Stimulated activated CD4-positive, alpha-beta T cell treated with anti-CD3 and anti-CD28 coated beads, TNF-alpha, amount 100 ng/mL, for 48 hours (primary cell): ENCODE results near the gene GPHB5.
"Not testable (repeated sequence)": the region's sequence is repeated elsewhere in the genome, so short reads cannot be mapped to it uniquely, and the experiment has no call there.

Experiments used
- DNase-seq, 3 donors: peaks; one replicate each; pipeline ENCODE4 v3.0.0-alpha.2; 2020; ENCODE audit warnings: low read depth in 3 of 3

Gene GPHB5

GRCh38 chr14:63295231-63295685 is 23.5 kb downstream of the GPHB5 start:
- DNase-seq: no peak

GRCh38 chr14:63292805-63293204 is 25.9 kb downstream of the GPHB5 start:
- no peak for DNase-seq

- no peak for DNase-seq
Observed at GRCh38 chr14:63290741-63291430, 27.8 kb downstream of the GPHB5 start.

- DNase-seq: no peak
Observed at GRCh38 chr14:63288853-63289252, 29.9 kb downstream of the GPHB5 start.

GRCh38 chr14:63287666-63288483 is 30.9 kb downstream of the GPHB5 start:
- no peak for DNase-seq

GRCh38 chr14:63286071-63286470 is 32.7 kb downstream of the GPHB5 start:
- no peak for DNase-seq

- DNase-seq: no peak
Observed at GRCh38 chr14:63283884-63284248, 34.9 kb downstream of the GPHB5 start.

GRCh38 chr14:63282997-63283883 is 35.5 kb downstream of the GPHB5 start:
- DNase-seq: no peak

- not testable (repeated sequence) for DNase-seq
Observed at GRCh38 chr14:63279933-63280332, 38.8 kb downstream of the GPHB5 start.

GRCh38 chr14:63277591-63278183 is 41.0 kb downstream of the GPHB5 start:
- DNase-seq: no peak

GRCh38 chr14:63276492-63277342 is 42.0 kb downstream of the GPHB5 start:
- DNase-seq: no peak

GRCh38 chr14:63276016-63276415 is 42.7 kb downstream of the GPHB5 start:
- no peak for DNase-seq

GRCh38 chr14:63275611-63276010 is 43.1 kb downstream of the GPHB5 start:
- no peak for DNase-seq

- no peak for DNase-seq
Observed at GRCh38 chr14:63273717-63274655, 44.7 kb downstream of the GPHB5 start.

- no peak for DNase-seq
Observed at GRCh38 chr14:63273129-63273528, 45.6 kb downstream of the GPHB5 start.

- DNase-seq: no peak
Observed at GRCh38 chr14:63269561-63270225, 49.0 kb downstream of the GPHB5 start.

GRCh38 chr14:63268771-63269170 is 50.0 kb downstream of the GPHB5 start:
- no peak for DNase-seq

GRCh38 chr14:63267171-63267570 is 51.6 kb downstream of the GPHB5 start:
- DNase-seq: no peak

- no peak for DNase-seq
Observed at GRCh38 chr14:63266106-63266505, 52.6 kb downstream of the GPHB5 start.
